HCT116 (cell line): ENCODE data around the gene CYP2B6. TPM values are rescaled to one million over a fixed set of nuclear protein-coding genes. Genes with fewer than 3 reads are reported as not detected.

Experiments
- ATAC-seq: fragments of 200-7000 bp; cut with Tn5 transposase; 2 replicates; pipeline ENCODE4 v1.9.1; 2020; ENCODE audit warnings: mild to moderate bottlenecking, moderate library complexity
- BruUV-seq: library from RNA; stranded (reverse); fragments of 400-500 nt; replicated peaks from 2 replicates; lab custom pipeline; 2021; lab: Mats Ljungman, UMichigan
- CTCF ChIA-PET: fragments of 300-600 bp; sonication (Branson Sonifier 250); formaldehyde crosslinking; loops from one replicate; lab custom pipeline; 2021; ENCODE audit warnings: antibody characterized with exemption; lab: Charles Lee
- POLR2A ChIA-PET: fragments of 300-600, 350-600 bp; sonication (Branson Sonifier 250); formaldehyde crosslinking; loops from one replicate; lab custom pipeline; 2021; ENCODE audit warnings: antibody characterized with exemption; lab: Charles Lee
- RAD21 ChIA-PET, 2 experiments: fragments of 300-600 bp; sonication (Branson Sonifier 250); formaldehyde crosslinking; loops; one replicate each; lab custom pipeline; 2023; ENCODE audit warnings: low total read pairs in 2 of 2; ENCODE audit not compliant: uncharacterized antibody in 2 of 2, unreplicated experiment in 2 of 2, low non-redundant PET in 1 of 2; lab: Charles Lee
- DNase-seq: peaks from one replicate; pipeline ENCODE4 v3.0.0-alpha.2; 2010; ENCODE audit warnings: low read depth, low spot score
- H2AFZ ChIP-seq: fragments of 200-600 bp; shearing (Covaris generic), sonication (generic); 2 replicates; pipeline ENCODE4 v1.6.1; 2017; ENCODE audit warnings: low read depth, mixed run types, mixed read lengths, antibody characterized with exemption, low read length; ENCODE audit not compliant: poor library complexity, severe bottlenecking
- H3K27ac ChIP-seq: 2 replicates; pipeline ENCODE4 v1.5.1; 2012; ENCODE audit warnings: low read depth, low read length
- H3K27me3 ChIP-seq: fragments of 200-600 bp; sonication (generic); 2 replicates; pipeline ENCODE4 v1.6.1; 2016; ENCODE audit warnings: mixed run types, low read length, mixed read lengths; ENCODE audit not compliant: insufficient read depth
- H3K36me3 ChIP-seq, 2 experiments: fragments of 200-500 bp in 1 of 2; fragments of 200-600 bp in 1 of 2; sonication (Bioruptor generic) in 1 of 2; sonication (generic) in 1 of 2; 2 replicates each; pipeline versions ENCODE4 v1.5.1 to v1.6.1; 2014 to 2016; ENCODE audit warnings: low read length in 2 of 2, inconsistent platforms in 1 of 2, mixed read lengths in 1 of 2, mixed run types in 1 of 2; ENCODE audit not compliant: insufficient read depth in 2 of 2, control insufficient read depth in 1 of 2
- H3K4me1 ChIP-seq, 2 experiments: fragments of 200-600 bp in 1 of 2; sonication (generic) in 1 of 2; 2 replicates each; pipeline versions ENCODE4 v1.5.1 to v1.6.1; 2012 to 2017; ENCODE audit warnings: low read length in 2 of 2, inconsistent platforms in 1 of 2, mild to moderate bottlenecking in 1 of 2, mixed read lengths in 1 of 2, mixed run types in 1 of 2, moderate library complexity in 1 of 2; ENCODE audit not compliant: insufficient read depth in 2 of 2, control insufficient read depth in 1 of 2
- H3K4me2 ChIP-seq: fragments of 200-600 bp; sonication (generic); 2 replicates; pipeline ENCODE4 v1.6.1; 2017; ENCODE audit warnings: mixed run types, low read length, mixed read lengths
- H3K4me3 ChIP-seq, 2 experiments: fragments of 200-600 bp in 1 of 2; sonication (generic) in 1 of 2; replicated peaks in 1 of 2; 2 replicates each; pipeline ENCODE4 v1.5.1; 2011 to 2016; ENCODE audit warnings: low read length in 2 of 2, control low read depth in 1 of 2, low read depth in 1 of 2, mild to moderate bottlenecking in 1 of 2, mixed read lengths in 1 of 2, mixed run types in 1 of 2
- H3K79me2 ChIP-seq: fragments of 200-600 bp; sonication (generic); 2 replicates; pipeline ENCODE4 v1.6.1; 2017; ENCODE audit warnings: mild to moderate bottlenecking, mixed run types, low read length, moderate library complexity, mixed read lengths; ENCODE audit not compliant: insufficient read depth
- H3K9ac ChIP-seq: fragments of 200-600 bp; sonication (generic); 2 replicates; pipeline ENCODE4 v1.6.1; 2016; ENCODE audit warnings: low read length, mixed read lengths
- H3K9me2 ChIP-seq: fragments of 200-600 bp; sonication (generic), shearing (Covaris generic); 2 replicates; pipeline ENCODE4 v1.6.1; 2017; ENCODE audit warnings: mixed run types, mild to moderate bottlenecking, moderate library complexity; ENCODE audit not compliant: insufficient read depth
- H3K9me3 ChIP-seq, 2 experiments: fragments of 200-500 bp in 1 of 2; fragments of 200-600 bp in 1 of 2; sonication (Bioruptor generic) in 1 of 2; sonication (generic) in 1 of 2; 2 replicates each; pipeline ENCODE4 v1.6.1; 2014 to 2017; ENCODE audit warnings: low read length in 2 of 2, mixed read lengths in 2 of 2, inconsistent platforms in 1 of 2, low read depth in 1 of 2, mild to moderate bottlenecking in 1 of 2, mixed run types in 1 of 2, moderate library complexity in 1 of 2; ENCODE audit not compliant: control insufficient read depth in 1 of 2, insufficient read depth in 1 of 2
- H4K20me1 ChIP-seq: fragments of 200-600 bp; sonication (generic), shearing (Covaris generic); 2 replicates; pipeline ENCODE4 v1.6.1; 2017; ENCODE audit warnings: mixed run types, mild to moderate bottlenecking, moderate library complexity; ENCODE audit not compliant: insufficient read depth
- CBX3 ChIP-seq: IDR thresholded peaks from 2 replicates; pipeline ENCODE4 v1.6.1; 2012; ENCODE audit warnings: low read depth
- CEBPB ChIP-seq: IDR thresholded peaks from 2 replicates; pipeline ENCODE4 v1.6.1; 2012; ENCODE audit warnings: low read depth
- EGR1 ChIP-seq: IDR thresholded peaks from 2 replicates; pipeline ENCODE4 v1.6.1; 2012; ENCODE audit warnings: low read depth
- JUND ChIP-seq: IDR thresholded peaks from 2 replicates; pipeline ENCODE4 v1.6.1; 2012
- MAX ChIP-seq: IDR thresholded peaks from 2 replicates; pipeline ENCODE4 v1.6.1; 2012
- POLR2AphosphoS5 ChIP-seq: IDR thresholded peaks from 2 replicates; pipeline ENCODE4 v1.6.1; 2011; ENCODE audit warnings: mild to moderate bottlenecking, low read depth, low read length, moderate library complexity
- RAD21 ChIP-seq: IDR thresholded peaks from 2 replicates; pipeline ENCODE4 v1.6.1; 2012; ENCODE audit warnings: low read depth, mild to moderate bottlenecking
- SP1 ChIP-seq: IDR thresholded peaks from 2 replicates; pipeline ENCODE4 v1.6.1; 2012; ENCODE audit warnings: low read depth
- TCF7L2 ChIP-seq: IDR thresholded peaks from 2 replicates; pipeline ENCODE4 v1.7.0; 2011; ENCODE audit warnings: borderline replicate concordance, inconsistent platforms; ENCODE audit not compliant: insufficient read depth, insufficient read length; ENCODE audit errors: extremely low read depth
- YY1 ChIP-seq: IDR thresholded peaks from 2 replicates; pipeline ENCODE4 v1.6.1; 2011; ENCODE audit warnings: low read length, low read depth, moderate library complexity, mild to moderate bottlenecking; ENCODE audit not compliant: insufficient replicate concordance; ENCODE audit errors: extremely low read depth
- ZFX ChIP-seq: fragments of 450-650 bp; IDR thresholded peaks from 2 replicates; pipeline ENCODE4 v1.6.1; 2017
- ZNF274 ChIP-seq: fragments of 200-500 bp; sonication (Bioruptor generic); IDR thresholded peaks from 2 replicates; pipeline ENCODE4 v1.6.1; 2014; ENCODE audit warnings: mild to moderate bottlenecking, low read depth, low read length, inconsistent platforms
- intact Hi-C: fragments of 100-400 bp; cut with micrococcal nuclease; formaldehyde crosslinking; loops from 2 replicates; pipeline ENCODE4 v1.10.0; 2022
- total RNA-seq: library from RNA; stranded (reverse); gene quantifications from one replicate; pipeline ENCODE4 v1.2.1, GENCODE V29; 2021; ENCODE audit not compliant: unreplicated experiment
- TF ChIP-seq, protein P1 (sequence below): IDR thresholded peaks from 2 replicates; pipeline ENCODE4 v1.6.1; 2012

CYP2B6 gene
- total RNA-seq, 1 experiment from 2014 or later: 0.74 TPM

GRCh38 chr19:41009700-41010235 is 18.7 kb downstream of the CYP2B6 start:
- intact Hi-C loops: no loop called here
- Histone ChIP-seq H3K79me2 (no peaks in the 10 kb centered on the region), H3K4me1 (no peaks in the 10 kb centered on the region), H2AFZ (no peak overlapping the region), H3K27ac (no peak overlapping the region), H3K36me3 (no peaks in the 10 kb centered on the region), H3K27me3 (peaks cover 61% of the 10 kb centered on the region), H3K9ac (no peak overlapping the region), H3K4me3 (no peak overlapping the region), H3K9me2 (no peaks in the 10 kb centered on the region), H3K4me2 (no peak overlapping the region), H3K9me3 (no peaks in the 10 kb centered on the region), H4K20me1 (no peaks in the 10 kb centered on the region)
- RAD21 ChIA-PET: no interaction called here
- TF ChIP-seq EGR1 (no peak), SP1 (no peak), CBX3 (no peak), RAD21 (no peak), ZNF274 (no peak), CEBPB (no peak), YY1 (no peak), ZFX (no peak), POLR2AphosphoS5 (no peak), MAX (no peak), JUND (no peak), TCF7L2 (no peak)
- TF ChIP-seq, protein P1, sequence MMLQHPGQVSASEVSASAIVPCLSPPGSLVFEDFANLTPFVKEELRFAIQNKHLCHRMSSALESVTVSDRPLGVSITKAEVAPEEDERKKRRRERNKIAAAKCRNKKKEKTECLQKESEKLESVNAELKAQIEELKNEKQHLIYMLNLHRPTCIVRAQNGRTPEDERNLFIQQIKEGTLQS: no peak
- no TSS peak for BruUV-seq
- no peak for ATAC-seq
- no peak for DNase-seq
- POLR2A ChIA-PET: no interaction called here
- CTCF ChIA-PET: no interaction called here
